Cardiac muscle cell (in vitro differentiated cells and primary cell): ENCODE data around the gene WDFY3. TPM values are rescaled to one million over a fixed set of nuclear protein-coding genes. Genes with fewer than 3 reads are reported as not detected.
A peak's percentile ranks its signal among the peaks of the same experiment; 100 is the strongest.
"Not testable (repeated sequence)": the region's sequence is repeated elsewhere in the genome, so short reads cannot be mapped to it uniquely, and the experiment has no call there.

Experiments used
- DNase-seq, 2 donors: peaks; one replicate each; pipeline versions ENCODE4 v3.0.0 to v3.0.0-alpha.2; 2010 to 2017; ENCODE audit warnings: low read depth in 1 of 2, low spot score in 1 of 2
- H3K27ac ChIP-seq: fragments of 200-600 bp; sonication (generic); 2 replicates; pipeline ENCODE4 v1.5.1; 2016
- H3K27me3 ChIP-seq: fragments of 200-600 bp; sonication (generic); 2 replicates; pipeline ENCODE4 v1.6.0; 2016; ENCODE audit warnings: control low read depth
- H3K36me3 ChIP-seq: fragments of 200-600 bp; sonication (generic); 2 replicates; pipeline ENCODE4 v1.5.1; 2016; ENCODE audit warnings: control low read depth
- H3K4me1 ChIP-seq: fragments of 200-600 bp; sonication (generic); 2 replicates; pipeline ENCODE4 v1.8.1; 2017; ENCODE audit warnings: low read depth, mild to moderate bottlenecking, mixed run types
- H3K4me3 ChIP-seq: fragments of 200-600 bp; sonication (generic); 2 replicates; pipeline ENCODE4 v1.5.1; 2016; ENCODE audit warnings: mild to moderate bottlenecking
- H3K9me3 ChIP-seq: fragments of 200-600 bp; sonication (generic); 2 replicates; pipeline ENCODE4 v1.5.1; 2017; ENCODE audit warnings: low read depth, mild to moderate bottlenecking, control low read depth
- CTCF ChIP-seq: IDR thresholded peaks from 2 replicates; pipeline ENCODE4 v1.5.1; 2012; ENCODE audit warnings: low read depth, mild to moderate bottlenecking, low read length
- polyA plus RNA-seq: library from polyadenylated mRNA; unstranded; fragments of >200 nt; fragmentation: Nextera tagmentation; extraction: Ambion mirVana; gene quantifications from 2 replicates; pipeline ENCODE4 v1.2.1, GENCODE V29; 2016
- total RNA-seq: library from RNA; depleted of rRNA; stranded (reverse); fragments of >200 nt; gene quantifications from 2 replicates; pipeline ENCODE4 v1.2.3, GENCODE V29; 2016

WDFY3 gene
- total and polyA plus RNA-seq, 2 experiments from 2014 or later: 9.6 to 59.0 TPM

DNA sequence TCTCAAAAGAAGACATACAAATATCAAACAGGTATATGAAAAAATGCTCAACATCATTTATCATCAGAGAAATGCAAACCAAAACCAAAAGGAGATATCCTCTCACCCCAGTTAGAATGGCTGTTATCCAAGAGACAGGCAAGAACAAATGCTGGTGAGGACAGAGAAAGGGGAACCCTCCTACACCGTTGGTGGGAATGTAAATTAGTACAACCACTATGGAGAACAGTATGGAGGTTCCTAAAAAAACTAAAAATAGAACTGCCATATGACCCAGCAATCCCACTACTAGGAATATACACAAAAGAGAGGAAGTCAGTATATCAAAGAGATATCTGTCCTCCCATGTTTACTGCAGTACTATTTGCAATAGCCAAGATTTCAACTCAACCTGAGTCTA lies 300.1 kb downstream of the WDFY3 start:
- no peaks in the 10 kb centered on the region for H3K4me1 ChIP-seq
- TF ChIP-seq CTCF: no peak
- peaks cover 26% of the 10 kb centered on the region for H3K36me3 ChIP-seq
- H3K27me3 ChIP-seq: no peaks in the 10 kb centered on the region
- no peak for DNase-seq
- no peaks in the 10 kb centered on the region for H3K9me3 ChIP-seq
- H3K4me3 ChIP-seq: no peak overlapping the region
- no peak overlapping the region for H3K27ac ChIP-seq

GRCh38 chr4:84664767-84665166 lies 301.7 kb downstream of the WDFY3 start:
- not testable (repeated sequence) for H3K4me1 ChIP-seq, H3K27ac ChIP-seq, H3K27me3 ChIP-seq, DNase-seq, H3K9me3 ChIP-seq, H3K4me3 ChIP-seq
- H3K36me3 ChIP-seq: peaks cover 12% of the 10 kb centered on the region

DNA sequence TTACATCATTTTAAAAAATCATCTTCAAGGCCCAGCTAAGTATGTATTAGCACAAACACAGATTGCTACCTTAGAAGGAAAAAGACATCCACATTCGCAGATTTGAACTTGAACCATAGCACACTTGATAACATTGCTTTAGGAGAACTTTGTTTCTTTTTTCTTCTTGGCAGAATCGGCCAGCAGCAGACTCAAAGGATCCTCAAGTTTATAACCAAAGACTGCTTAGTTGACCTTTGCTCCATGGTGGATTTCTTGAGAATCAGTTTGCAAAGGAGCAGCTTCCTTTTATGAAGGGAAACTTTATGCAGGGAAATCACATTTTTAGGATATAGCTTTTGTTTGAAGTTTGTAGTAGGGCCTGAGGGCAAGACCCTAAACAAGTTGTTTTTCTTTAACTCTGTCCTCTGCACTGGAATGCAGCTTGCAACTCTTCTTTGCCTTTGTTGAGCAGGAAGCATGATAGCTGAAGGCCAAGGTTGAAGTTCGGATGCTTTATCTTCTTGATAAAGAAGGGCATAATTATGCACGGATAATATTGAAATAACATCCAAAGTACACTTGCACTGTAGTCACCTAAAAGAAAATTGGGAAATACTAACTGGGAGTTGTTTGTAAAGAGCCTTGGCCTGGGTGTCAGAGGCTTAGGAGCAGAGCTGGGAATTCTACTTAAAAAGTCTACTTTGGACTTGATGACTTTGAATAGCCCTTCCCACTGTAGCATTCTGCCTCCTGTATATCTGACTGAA lies 305.1 kb downstream of the WDFY3 start:
- H3K4me3 ChIP-seq: no peak overlapping the region
- H3K27ac ChIP-seq: peak overlapping the region; percentile 30
- H3K27me3 ChIP-seq: no peaks in the 10 kb centered on the region
- H3K4me1 ChIP-seq: no peaks in the 10 kb centered on the region
- DNase-seq: no peak
- H3K9me3 ChIP-seq: no peaks in the 10 kb centered on the region
- no peaks in the 10 kb centered on the region for H3K36me3 ChIP-seq
- TF ChIP-seq CTCF: no peak

DNA sequence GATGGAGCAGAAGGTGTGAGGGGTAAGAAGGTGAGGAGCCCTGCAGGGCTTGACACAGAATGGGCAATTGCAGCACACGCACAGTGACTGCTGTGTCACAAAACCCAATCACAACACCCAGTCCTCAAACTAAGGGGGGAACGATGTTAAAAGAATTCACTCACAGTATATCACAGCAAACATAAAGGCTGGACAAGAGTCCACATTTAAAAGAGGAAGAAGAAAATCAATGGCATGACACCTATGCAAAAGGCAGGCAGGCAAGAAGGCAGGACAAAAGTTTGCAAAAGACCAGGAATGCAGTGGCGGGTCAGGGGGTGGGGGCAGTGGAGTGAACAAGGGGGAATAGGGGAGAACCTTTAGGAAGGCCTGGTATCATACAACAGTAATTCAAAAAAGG lies 305.9 kb downstream of the WDFY3 start:
- H3K27ac ChIP-seq: no peak overlapping the region
- H3K9me3 ChIP-seq: no peaks in the 10 kb centered on the region
- no peak overlapping the region for H3K4me3 ChIP-seq
- no peak for DNase-seq
- H3K36me3 ChIP-seq: no peaks in the 10 kb centered on the region
- no peaks in the 10 kb centered on the region for H3K27me3 ChIP-seq
- TF ChIP-seq CTCF: no peak
- no peaks in the 10 kb centered on the region for H3K4me1 ChIP-seq

GRCh38 chr4:84652478-84652877 lies 314.0 kb downstream of the WDFY3 start:
- no peak for TF ChIP-seq CTCF
- H3K4me3 ChIP-seq: no peak overlapping the region
- peaks cover 25% of the 10 kb centered on the region for H3K4me1 ChIP-seq
- DNase-seq: no peak
- H3K36me3 ChIP-seq: no peaks in the 10 kb centered on the region
- H3K27me3 ChIP-seq: no peaks in the 10 kb centered on the region
- H3K9me3 ChIP-seq: no peaks in the 10 kb centered on the region
- no peak overlapping the region for H3K27ac ChIP-seq

DNA sequence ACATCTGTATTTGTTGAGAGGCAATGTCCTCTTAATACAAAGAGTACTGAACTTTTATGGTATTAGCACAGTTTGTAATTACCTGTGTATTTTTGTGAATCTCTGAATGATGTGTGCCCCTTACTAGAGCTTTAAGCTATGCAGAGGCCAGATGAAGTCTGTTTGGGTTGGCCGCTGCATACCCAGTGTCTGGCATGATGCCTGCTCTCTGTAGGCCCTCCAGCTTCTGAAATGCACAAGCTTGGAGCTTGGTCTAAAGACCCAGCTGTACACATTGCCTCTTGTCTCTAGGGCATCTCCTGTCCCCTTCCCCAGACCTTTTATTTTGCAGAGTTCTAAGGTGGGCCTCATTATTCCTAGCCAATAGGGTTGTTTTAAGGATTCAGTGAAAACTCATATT lies 315.0 kb downstream of the WDFY3 start:
- no peak for TF ChIP-seq CTCF
- DNase-seq: no peak
- Histone ChIP-seq H3K4me1 (peaks cover 30% of the 10 kb centered on the region), H3K9me3 (no peaks in the 10 kb centered on the region), H3K36me3 (no peaks in the 10 kb centered on the region), H3K27ac (no peak overlapping the region), H3K27me3 (no peaks in the 10 kb centered on the region), H3K4me3 (no peak overlapping the region)
